Left lung (tissue), 10 donors: ENCODE results near the gene FXYD1. TPM values are rescaled to one million over a fixed set of nuclear protein-coding genes. Genes with fewer than 3 reads are reported as not detected.

Experiments used
- ATAC-seq: fragments of 200-7000 bp; cut with Tn5 transposase; one replicate; pipeline ENCODE4 v1.9.1; 2020; ENCODE audit warnings: moderate library complexity
- DNase-seq, 4 donors: peaks; one replicate each; pipeline ENCODE4 v3.0.0-alpha.2; 2013 to 2020
- H3K27ac ChIP-seq, 2 donors: fragments of 200-600 bp; sonication (generic) in 1 of 2; one replicate each; pipeline versions ENCODE4 v1.5.0 to v1.8.0; 2020 to 2021
- H3K27me3 ChIP-seq, 2 donors: fragments of 200-600 bp; sonication (generic) in 1 of 2; one replicate each; pipeline versions ENCODE4 v1.5.0 to v1.8.0; 2020 to 2021
- H3K36me3 ChIP-seq, 2 donors: fragments of 200-600 bp; sonication (generic) in 1 of 2; one replicate each; pipeline versions ENCODE4 v1.5.0 to v1.8.0; 2020 to 2021
- H3K4me1 ChIP-seq, 2 donors: fragments of 200-600 bp; one replicate each; pipeline ENCODE4 v1.8.0; 2021
- H3K4me3 ChIP-seq, 2 donors: fragments of 200-600 bp; sonication (generic) in 1 of 2; one replicate each; pipeline versions ENCODE4 v1.5.0 to v1.8.0; 2020 to 2021; ENCODE audit warnings: mild to moderate bottlenecking in 1 of 2
- H3K9me3 ChIP-seq, 2 donors: fragments of 200-600 bp; sonication (generic) in 1 of 2; one replicate each; pipeline versions ENCODE4 v1.5.0 to v1.8.0; 2020 to 2021
- CTCF ChIP-seq, 2 donors: fragments of 200-600 bp; sonication (generic) in 1 of 2; IDR thresholded peaks; one replicate each; pipeline versions ENCODE4 v1.5.0 to v1.8.0; 2021; ENCODE audit warnings: antibody characterized with exemption in 2 of 2
- intact Hi-C, 2 donors: fragments of 100-400 bp; cut with DNase I; formaldehyde crosslinking; loops; one replicate each; pipeline versions ENCODE4 v1.11.2 to v1.14.2; 2022
- polyA plus RNA-seq, 6 donors: library from polyadenylated mRNA; unstranded; fragments of 120-200 nt; gene quantifications; one replicate each; pipeline ENCODE4 v1.2.1, GENCODE V29; 2013; ENCODE audit not compliant: insufficient read length in 6 of 6
- total RNA-seq, 2 donors: library from RNA; stranded (reverse); fragmentation: NEBNext Ultra II Directional; extraction: Animal tissue kit (Norgen Biotek cat#: 25700); gene quantifications; one replicate each; pipeline ENCODE4 v1.2.1, GENCODE V29; 2021
- donor health status: DM: no; HTN: yes; CAD: no.
- donor health status: DM: no; HTN: no; CAD: no.

FXYD1 gene
- total and polyA plus RNA-seq, 8 donors = 20.1 to 67.0 (median 53.1) TPM

GRCh38 chr19:35117799-35118198, 20.8 kb upstream of the FXYD1 start:
- H3K27ac ChIP-seq = peak overlapping the region; percentile 28 to 48
- H3K36me3 ChIP-seq = no peaks in the 10 kb centered on the region
- H3K4me1 ChIP-seq = peaks cover 0 to 26% of the 10 kb centered on the region in 2 donors
- TF ChIP-seq CTCF (IDR thresholded peaks at IDR 0.05) = no peak
- DNase-seq (no peak), ATAC-seq (peak; percentile 1)
- H3K9me3 ChIP-seq = no peaks in the 10 kb centered on the region
- H3K4me3 ChIP-seq = peak overlapping the region in 1 of 2 donors; percentile 41
- intact Hi-C loops = no loop called here
- no peaks in the 10 kb centered on the region for H3K27me3 ChIP-seq

GRCh38 chr19:35118268-35119020, 20.2 kb upstream of the FXYD1 start:
- peaks cover 2 to 28% of the 10 kb centered on the region in 2 donors for H3K4me1 ChIP-seq
- peak; percentile 78 for ATAC-seq
- no peaks in the 10 kb centered on the region for H3K27me3 ChIP-seq
- H3K4me3 ChIP-seq = peak overlapping the region in 1 of 2 donors; percentile 31
- peak overlapping the region; percentile 61 to 80 for H3K27ac ChIP-seq
- H3K36me3 ChIP-seq = no peaks in the 10 kb centered on the region
- peak in 1 of 4 donors; percentile 83 for DNase-seq
- no peaks in the 10 kb centered on the region for H3K9me3 ChIP-seq
- intact Hi-C loops = no loop called here
- no peak for TF ChIP-seq CTCF (IDR thresholded peaks at IDR 0.05)

- Histone ChIP-seq H3K36me3 (no peaks in the 10 kb centered on the region), H3K4me1 (peaks cover 8 to 34% of the 10 kb centered on the region in 2 donors), H3K27me3 (no peaks in the 10 kb centered on the region), H3K4me3 (peak overlapping the region in 1 of 2 donors; percentile 31), H3K9me3 (no peaks in the 10 kb centered on the region), H3K27ac (peak overlapping the region; percentile 61 to 80)
- no peak for ATAC-seq
- intact Hi-C loops = no loop called here
- TF ChIP-seq CTCF (IDR thresholded peaks at IDR 0.05) = no peak
- no peak for DNase-seq
These were observed 19.5 kb upstream of the FXYD1 start for GRCh38 chr19:35119091-35119490.

GRCh38 chr19:35119578-35120155, 19.0 kb upstream of the FXYD1 start:
- Histone ChIP-seq H3K27me3 (no peaks in the 10 kb centered on the region), H3K4me3 (peak overlapping the region in 1 of 2 donors; percentile 31), H3K9me3 (no peaks in the 10 kb centered on the region), H3K36me3 (no peaks in the 10 kb centered on the region), H3K4me1 (peaks cover 11 to 34% of the 10 kb centered on the region in 2 donors), H3K27ac (peak overlapping the region in 1 of 2 donors; percentile 61)
- intact Hi-C loops = no loop called here
- no peak for ATAC-seq
- no peak for DNase-seq
- no peak for TF ChIP-seq CTCF (IDR thresholded peaks at IDR 0.05)

- intact Hi-C loops = no loop called here
- Histone ChIP-seq H3K27me3 (no peaks in the 10 kb centered on the region), H3K4me1 (peaks cover 15 to 30% of the 10 kb centered on the region in 2 donors), H3K9me3 (no peaks in the 10 kb centered on the region), H3K36me3 (no peaks in the 10 kb centered on the region), H3K4me3 (no peak overlapping the region), H3K27ac (no peak overlapping the region)
- DNase-seq (no peak), ATAC-seq (no peak)
- TF ChIP-seq CTCF (IDR thresholded peaks at IDR 0.05) = no peak
These were observed 18.1 kb upstream of the FXYD1 start for GRCh38 chr19:35120492-35120891.
